Stomach (tissue), 4 donors: ENCODE measurements around the gene NLRP4.

ENCODE experiments used
- POLR2AphosphoS5 ChIP-seq, 3 donors: sonication (generic); formaldehyde crosslinking; IDR thresholded peaks; one replicate each; pipeline ENCODE4 v1.6.1; 2016; ENCODE audit warnings: antibody characterized with exemption in 3 of 3
- TF ChIP-seq, protein P1 (sequence below), 7 experiments: fragments of 450-650 bp in 4 of 7; fragments of 200-600 bp in 3 of 7; sonication (generic) in 3 of 7; IDR thresholded peaks; one replicate each; pipeline ENCODE4 v1.5.1; 2016 to 2019; ENCODE audit warnings: antibody characterized with exemption in 7 of 7, control low read depth in 2 of 7, mild to moderate bottlenecking in 1 of 7

DNA sequence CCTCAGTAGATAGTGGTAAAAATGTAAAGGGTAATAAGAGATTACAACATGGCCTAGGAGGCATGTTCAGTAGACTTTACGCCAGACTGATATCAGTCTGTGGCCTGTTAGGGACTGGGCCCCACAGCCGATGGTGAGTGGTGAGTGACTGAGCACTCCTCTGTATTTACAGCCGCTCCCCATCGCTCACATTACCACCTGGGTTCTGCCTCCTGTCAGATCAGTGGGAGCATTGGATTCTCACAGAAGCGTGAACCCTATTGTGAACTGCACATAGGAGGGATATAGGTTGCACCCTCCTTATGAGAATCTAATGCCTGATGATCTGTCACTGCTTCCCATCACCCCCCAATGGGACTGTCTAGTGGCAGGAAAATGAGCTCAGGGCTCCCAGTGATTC is 22.4 kb upstream of the NLRP4 start:
- TF ChIP-seq, protein P1, sequence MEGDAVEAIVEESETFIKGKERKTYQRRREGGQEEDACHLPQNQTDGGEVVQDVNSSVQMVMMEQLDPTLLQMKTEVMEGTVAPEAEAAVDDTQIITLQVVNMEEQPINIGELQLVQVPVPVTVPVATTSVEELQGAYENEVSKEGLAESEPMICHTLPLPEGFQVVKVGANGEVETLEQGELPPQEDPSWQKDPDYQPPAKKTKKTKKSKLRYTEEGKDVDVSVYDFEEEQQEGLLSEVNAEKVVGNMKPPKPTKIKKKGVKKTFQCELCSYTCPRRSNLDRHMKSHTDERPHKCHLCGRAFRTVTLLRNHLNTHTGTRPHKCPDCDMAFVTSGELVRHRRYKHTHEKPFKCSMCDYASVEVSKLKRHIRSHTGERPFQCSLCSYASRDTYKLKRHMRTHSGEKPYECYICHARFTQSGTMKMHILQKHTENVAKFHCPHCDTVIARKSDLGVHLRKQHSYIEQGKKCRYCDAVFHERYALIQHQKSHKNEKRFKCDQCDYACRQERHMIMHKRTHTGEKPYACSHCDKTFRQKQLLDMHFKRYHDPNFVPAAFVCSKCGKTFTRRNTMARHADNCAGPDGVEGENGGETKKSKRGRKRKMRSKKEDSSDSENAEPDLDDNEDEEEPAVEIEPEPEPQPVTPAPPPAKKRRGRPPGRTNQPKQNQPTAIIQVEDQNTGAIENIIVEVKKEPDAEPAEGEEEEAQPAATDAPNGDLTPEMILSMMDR (IDR thresholded peaks at IDR 0.05): no peak
- TF ChIP-seq POLR2AphosphoS5 (IDR thresholded peaks at IDR 0.05): no peak
